ENCODE results near the gene FABP2.
"Not testable (repeated sequence)": the region's sequence is repeated elsewhere in the genome, so short reads cannot be mapped to it uniquely, and the experiment has no call there.

DNA sequence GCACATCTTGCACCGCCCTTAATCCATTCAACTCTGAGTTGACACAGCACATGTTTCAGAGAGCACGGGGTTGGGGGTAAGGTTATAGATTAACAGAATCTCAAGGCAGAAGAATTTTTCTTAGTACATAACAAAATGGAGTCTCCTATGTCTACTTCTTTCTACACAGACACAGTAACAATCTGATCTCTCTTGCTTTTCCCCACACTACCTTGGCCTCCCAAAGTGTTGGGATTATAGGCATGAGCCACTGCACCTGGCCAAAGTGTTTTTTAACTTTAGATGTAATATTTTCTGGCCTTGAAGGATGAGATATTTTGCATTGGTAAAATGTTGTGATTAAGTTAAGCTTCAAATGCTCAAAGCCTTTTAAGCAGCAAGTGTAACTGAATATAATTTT lies 21.4 kb upstream of the FABP2 start:
- TF ChIP-seq, protein P1, sequence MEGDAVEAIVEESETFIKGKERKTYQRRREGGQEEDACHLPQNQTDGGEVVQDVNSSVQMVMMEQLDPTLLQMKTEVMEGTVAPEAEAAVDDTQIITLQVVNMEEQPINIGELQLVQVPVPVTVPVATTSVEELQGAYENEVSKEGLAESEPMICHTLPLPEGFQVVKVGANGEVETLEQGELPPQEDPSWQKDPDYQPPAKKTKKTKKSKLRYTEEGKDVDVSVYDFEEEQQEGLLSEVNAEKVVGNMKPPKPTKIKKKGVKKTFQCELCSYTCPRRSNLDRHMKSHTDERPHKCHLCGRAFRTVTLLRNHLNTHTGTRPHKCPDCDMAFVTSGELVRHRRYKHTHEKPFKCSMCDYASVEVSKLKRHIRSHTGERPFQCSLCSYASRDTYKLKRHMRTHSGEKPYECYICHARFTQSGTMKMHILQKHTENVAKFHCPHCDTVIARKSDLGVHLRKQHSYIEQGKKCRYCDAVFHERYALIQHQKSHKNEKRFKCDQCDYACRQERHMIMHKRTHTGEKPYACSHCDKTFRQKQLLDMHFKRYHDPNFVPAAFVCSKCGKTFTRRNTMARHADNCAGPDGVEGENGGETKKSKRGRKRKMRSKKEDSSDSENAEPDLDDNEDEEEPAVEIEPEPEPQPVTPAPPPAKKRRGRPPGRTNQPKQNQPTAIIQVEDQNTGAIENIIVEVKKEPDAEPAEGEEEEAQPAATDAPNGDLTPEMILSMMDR (IDR thresholded peaks at IDR 0.05): not testable (repeated sequence)
- TF ChIP-seq POLR2A (IDR thresholded peaks at IDR 0.05): not testable (repeated sequence)
